Measurements from ENCODE around the gene TEX54. TPM values are rescaled to one million over a fixed set of nuclear protein-coding genes. Genes with fewer than 3 reads are reported as not detected.

The TEX54 gene
- polyA plus RNA-seq, 2 of the 4 experiments (the other 2 are of a cell fraction), result not detected

GRCh38 chr11:62787005-62787759 lies 45.5 kb downstream of the TEX54 start, which contains the start of gene TMEM179B:
TMEM179B (plus strand) TSS chr11:62787402; CDS start chr11:62787432, 30 bp downstream.
- 2% methylated on average over 39 of the region's 88 CpGs for WGBS (ENCODE audit: missing lambda C conversion rate)
- CTCF ChIA-PET, result interaction anchor here (0.5 to 8.3 kb wide), 50 partner anchors 9 to 1531 kb away, joined by 3 to 211 read pairs (median 4); partner anchors contain the start of genes C11orf98, CSKMT, HNRNPUL2 and NXF1
- Histone ChIP-seq H3K27ac (peak within 1 kb of the TSS; percentile 89 to 96), H3K9me3 (no peaks in the 10 kb centered on the region), H3K4me2 (peak within 1 kb of the TSS; percentile 77), H3K4me1 (peaks cover 33% of the 10 kb centered on the region), H3K4me3 (peak within 1 kb of the TSS; percentile 78)
- POLR2A ChIA-PET, result interaction anchor here (0.6 to 3.6 kb wide), 17 partner anchors 12 to 196 kb away, joined by 3 to 59 read pairs (median 8); partner anchors contain the start of genes C11orf98, CSKMT, HNRNPUL2 and NXF1
- ATAC-seq, result peak; percentile 77 to 79
- TF ChIP-seq FOXS1 (CRISPR knock-in tag; IDR thresholded peaks at IDR 0.05), result no peak
- TF ChIP-seq EHF (CRISPR knock-in tag; IDR thresholded peaks at IDR 0.05), result no peak
- TF ChIP-seq PHF8 (IDR thresholded peaks at IDR 0.05; ENCODE audit: borderline replicate concordance, low read depth), result peak; percentile 90
- TF ChIP-seq MYC (IDR thresholded peaks at IDR 0.05; ENCODE audit: borderline replicate concordance, low read length), result peak; percentile 41
- TF ChIP-seq SMC3 (IDR thresholded peaks at IDR 0.05), result no peak
- TF ChIP-seq TP53 (CRISPR knock-in tag; IDR thresholded peaks at IDR 0.05), result peak; percentile 85
- TF ChIP-seq JUN (IDR thresholded peaks at IDR 0.05), result peak; percentile 93 to 99
- TF ChIP-seq RAD21 (conservative IDR thresholded peaks at IDR 0.05 in 1 of 2, IDR thresholded peaks at IDR 0.05 in 1 of 2), result peak; percentile 29 to 38; a peak in 2 of 5 replicates
- peak; percentile 85 for TF ChIP-seq BCL3 (IDR thresholded peaks at IDR 0.05)
- TF ChIP-seq GATA3 (IDR thresholded peaks at IDR 0.05; ENCODE audit: borderline replicate concordance), result peak; percentile 53; the same call in 1 of the 2 replicates
- peak; percentile 97 for TF ChIP-seq POLR2A (IDR thresholded peaks at IDR 0.05; ENCODE audit: low read length)
- TF ChIP-seq E2F6 (IDR thresholded peaks at IDR 0.05; ENCODE audit: borderline replicate concordance, low read depth), result peak; percentile 48; the same call in 1 of the 2 replicates
- TF ChIP-seq MAX (IDR thresholded peaks at IDR 0.05), result peak; percentile 86
- TF ChIP-seq PBX3 (IDR thresholded peaks at IDR 0.05), result peak; percentile 79
- TF ChIP-seq NPAS2 (CRISPR knock-in tag; IDR thresholded peaks at IDR 0.05; ENCODE audit: borderline replicate concordance), result no peak
- peak; percentile 27; the same call in 1 of the 2 replicates for TF ChIP-seq HMGXB4 (CRISPR knock-in tag; IDR thresholded peaks at IDR 0.05; ENCODE audit: borderline replicate concordance)
- no peak; the same call in 1 of the 2 replicates for TF ChIP-seq RNF2 (IDR thresholded peaks at IDR 0.05; ENCODE audit: borderline replicate concordance, low read depth)
- peak; percentile 70 for TF ChIP-seq KDM5A (IDR thresholded peaks at IDR 0.05)
- no peak for TF ChIP-seq NR3C1 (IDR thresholded peaks at IDR 0.05)
- TF ChIP-seq FOSL2 (IDR thresholded peaks at IDR 0.05), result no peak
- TF ChIP-seq FOSL2 (CRISPR knock-in tag; IDR thresholded peaks at IDR 0.05), result peak; percentile 89
- peak; percentile 93 to 98 for DNase-seq (ENCODE audit: low read depth in 1 of 2, low spot score in 1 of 2)
- no peak for FAIRE-seq
